UCSD-AML1 (cell line): ENCODE measurements around the gene XKR3.
"Not testable (repeated sequence)": the region's sequence is repeated elsewhere in the genome, so short reads cannot be mapped to it uniquely, and the experiment has no call there.

ENCODE experiments used
- DNase-seq: peaks from one replicate; lab custom pipeline; 2025; ENCODE audit not compliant: unreplicated experiment; lab: John Stamatoyannopoulos, UW

Gene XKR3

GRCh38 chr22:16806401-16806800, 18.8 kb downstream of the XKR3 start:
- no peak for DNase-seq

- DNase-seq, result no peak
Observed at GRCh38 chr22:16804882-16805281, 20.3 kb downstream of the XKR3 start.

- no peak for DNase-seq
Observed at GRCh38 chr22:16803255-16803917, 21.8 kb downstream of the XKR3 start.

GRCh38 chr22:16801571-16801970, 23.6 kb downstream of the XKR3 start:
- DNase-seq, result no peak

- no peak for DNase-seq
Observed at GRCh38 chr22:16801088-16801487, 24.1 kb downstream of the XKR3 start.

- DNase-seq, result no peak
Observed at GRCh38 chr22:16800358-16800757, 24.9 kb downstream of the XKR3 start.

GRCh38 chr22:16795504-16795903, 29.7 kb downstream of the XKR3 start:
- not testable (repeated sequence) for DNase-seq

GRCh38 chr22:16793831-16794230, 31.4 kb downstream of the XKR3 start:
- DNase-seq, result no peak

GRCh38 chr22:16789860-16790493, 35.2 kb downstream of the XKR3 start:
- no peak for DNase-seq

- DNase-seq, result no peak
Observed at GRCh38 chr22:16783930-16784354, 41.3 kb downstream of the XKR3 start.

- no peak for DNase-seq
Observed at GRCh38 chr22:16783453-16783852, 41.8 kb downstream of the XKR3 start.

- no peak for DNase-seq
Observed at GRCh38 chr22:16781764-16782329, 43.4 kb downstream of the XKR3 start.

- DNase-seq, result no peak
Observed at GRCh38 chr22:16781074-16781763, 44.0 kb downstream of the XKR3 start.

- no peak for DNase-seq
Observed at GRCh38 chr22:16777284-16777924, 47.8 kb downstream of the XKR3 start.

GRCh38 chr22:16776080-16776479, 49.1 kb downstream of the XKR3 start:
- DNase-seq, result no peak

- peak; percentile 27 for DNase-seq
Observed at GRCh38 chr22:16774911-16775500, 50.2 kb downstream of the XKR3 start.

- not testable (repeated sequence) for DNase-seq
Observed at GRCh38 chr22:16771569-16771968, 53.6 kb downstream of the XKR3 start.

- not testable (repeated sequence) for DNase-seq
Observed at GRCh38 chr22:16767927-16768326, 57.3 kb downstream of the XKR3 start.

GRCh38 chr22:16762224-16762623, 63.0 kb downstream of the XKR3 start:
- not testable (repeated sequence) for DNase-seq

GRCh38 chr22:16760416-16760815, 64.8 kb downstream of the XKR3 start:
- not testable (repeated sequence) for DNase-seq

- not testable (repeated sequence) for DNase-seq
Observed at GRCh38 chr22:16749282-16749681, 75.9 kb downstream of the XKR3 start.
